HG02938 (cell line): ENCODE measurements around the gene CHRM4.

Experiments
- ATAC-seq: cut with Tn5 transposase; IDR thresholded peaks from one replicate; pipeline ENCODE4 v1.9.1; 2021; ENCODE audit warnings: mild to moderate bottlenecking, moderate library complexity; ENCODE audit not compliant: unreplicated experiment

The CHRM4 gene

DNA sequence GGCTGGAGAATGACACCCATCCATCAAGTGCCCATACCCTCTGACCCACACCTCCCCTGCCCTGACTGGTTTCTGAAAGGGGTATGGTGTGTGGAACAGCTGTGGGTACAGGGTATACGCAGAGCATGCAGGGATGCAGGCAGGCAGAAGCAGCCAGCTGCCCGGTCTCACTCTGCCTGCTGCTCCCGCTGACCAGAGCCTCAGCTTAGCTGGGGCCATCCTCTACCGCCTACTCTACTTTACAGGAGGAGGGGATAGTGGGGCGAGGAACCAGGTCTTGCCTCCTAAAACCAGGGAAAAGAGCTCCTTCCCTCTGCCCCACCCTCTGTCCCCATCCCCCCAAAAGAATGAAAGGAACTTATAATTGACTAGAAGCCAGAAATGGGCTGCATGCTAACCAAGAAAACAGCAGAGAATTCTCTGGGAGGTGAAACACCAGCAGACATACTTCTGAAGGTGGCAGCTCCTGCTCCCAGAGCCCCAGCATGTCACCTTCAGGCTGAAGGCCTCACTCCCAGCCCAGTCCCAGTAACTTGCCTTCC is 13.0 kb upstream of the CHRM4 start:
- no peak for ATAC-seq

DNA sequence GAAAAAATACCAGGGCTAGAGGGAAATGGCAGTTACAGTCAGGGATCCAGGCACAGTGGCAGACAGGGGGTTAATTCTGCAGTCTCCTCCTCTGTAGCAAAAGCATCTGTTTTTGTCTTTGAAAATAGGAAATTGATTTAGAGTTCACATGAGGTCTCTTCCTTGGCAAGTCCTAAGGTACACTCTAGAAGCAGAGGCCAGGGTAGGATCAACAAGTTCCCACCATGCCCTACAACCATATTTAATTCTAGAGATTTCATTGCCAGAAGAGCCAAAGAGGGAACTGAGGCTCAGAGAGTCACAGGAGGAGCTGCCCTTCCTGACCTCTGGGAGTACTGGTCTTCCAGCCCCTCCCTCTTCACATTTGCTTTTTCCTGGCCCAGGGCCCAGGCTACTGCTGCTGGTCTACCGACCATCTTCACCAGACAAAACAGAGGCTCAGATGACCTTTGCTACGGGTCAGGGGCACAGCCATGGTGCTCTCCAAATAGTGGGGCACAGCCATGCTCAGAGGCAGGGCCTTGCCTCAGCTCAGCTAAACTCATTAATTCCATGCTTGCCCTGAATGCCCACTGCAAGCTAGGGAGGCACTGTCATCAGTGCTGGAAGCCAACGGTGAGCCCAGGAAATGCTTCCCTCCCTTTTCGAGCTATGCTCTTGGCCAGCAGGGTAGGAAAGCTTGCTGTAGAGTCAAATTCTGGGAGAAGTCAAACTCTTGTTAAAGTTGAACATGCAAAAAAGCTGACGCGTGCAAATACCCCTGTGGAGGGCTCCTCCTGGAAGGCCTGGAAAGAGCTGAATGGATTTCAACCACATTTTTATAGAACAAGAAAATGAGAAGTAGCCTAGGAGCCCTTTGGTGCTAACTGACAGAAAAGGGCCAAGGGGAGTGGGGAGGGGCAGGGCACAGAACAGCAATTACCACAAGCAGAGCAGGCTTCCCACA is 11.7 kb upstream of the CHRM4 start:
- ATAC-seq: no peak

DNA sequence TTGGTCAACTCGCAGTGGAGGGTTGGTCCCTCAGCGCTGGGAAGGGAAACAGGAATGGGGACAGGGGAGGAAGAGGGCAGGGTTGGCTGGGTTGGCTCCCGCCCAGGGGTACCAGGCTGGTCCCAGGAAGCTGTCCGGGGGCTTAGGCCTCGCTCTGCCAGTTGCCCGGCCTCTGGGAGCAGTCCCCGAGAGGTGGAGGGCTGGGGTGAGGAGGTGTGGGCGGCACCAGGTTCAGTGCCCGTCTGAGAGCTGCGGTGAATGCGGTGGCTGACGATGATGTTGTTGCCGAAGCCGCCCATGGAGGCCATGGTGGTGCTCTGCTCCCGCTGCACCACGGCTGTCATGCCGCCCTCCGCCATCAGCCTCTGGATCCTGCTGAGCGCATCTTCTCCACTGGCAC is 6.0 kb upstream of the CHRM4 start:
- no peak for ATAC-seq

DNA sequence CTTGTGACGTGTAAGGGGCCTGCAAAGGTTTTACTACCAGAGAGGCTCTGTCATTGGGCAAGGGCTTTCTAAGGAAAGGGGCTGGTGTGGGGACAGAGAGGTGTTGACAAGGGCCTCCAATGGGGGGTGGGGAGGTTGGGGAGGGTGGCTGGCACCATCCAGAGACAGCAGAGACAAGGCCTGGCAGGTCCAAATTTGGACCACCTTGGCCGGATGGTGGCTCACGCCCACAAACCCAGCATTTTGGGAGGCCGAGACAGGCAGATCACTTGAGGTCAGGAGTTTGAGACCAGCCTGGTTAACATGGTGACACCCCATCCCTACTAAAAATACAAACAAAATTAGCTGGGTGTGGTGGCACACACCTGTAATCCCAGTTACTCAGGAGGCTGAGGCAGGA is 2.2 kb upstream of the CHRM4 start:
- no peak for ATAC-seq

DNA sequence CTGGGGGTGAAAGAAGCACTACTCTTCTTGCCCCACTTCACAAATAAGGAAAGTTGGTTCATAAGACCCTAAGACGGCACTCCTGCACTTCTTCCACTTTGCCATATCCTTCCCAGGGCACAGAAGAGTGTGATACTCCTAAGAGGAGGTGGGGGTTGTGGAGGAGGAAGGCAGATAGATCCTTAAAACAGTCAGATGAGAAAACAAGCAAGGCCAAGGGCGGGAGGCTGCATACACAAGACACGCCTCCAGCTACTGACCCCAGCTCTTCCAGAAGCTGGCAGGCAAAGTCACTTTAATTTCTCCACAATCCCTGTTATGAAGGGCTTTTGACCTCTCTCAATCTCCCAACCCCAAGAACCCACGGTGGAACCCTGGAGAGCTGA is 1.6 kb upstream of the CHRM4 start:
- ATAC-seq: no peak

DNA sequence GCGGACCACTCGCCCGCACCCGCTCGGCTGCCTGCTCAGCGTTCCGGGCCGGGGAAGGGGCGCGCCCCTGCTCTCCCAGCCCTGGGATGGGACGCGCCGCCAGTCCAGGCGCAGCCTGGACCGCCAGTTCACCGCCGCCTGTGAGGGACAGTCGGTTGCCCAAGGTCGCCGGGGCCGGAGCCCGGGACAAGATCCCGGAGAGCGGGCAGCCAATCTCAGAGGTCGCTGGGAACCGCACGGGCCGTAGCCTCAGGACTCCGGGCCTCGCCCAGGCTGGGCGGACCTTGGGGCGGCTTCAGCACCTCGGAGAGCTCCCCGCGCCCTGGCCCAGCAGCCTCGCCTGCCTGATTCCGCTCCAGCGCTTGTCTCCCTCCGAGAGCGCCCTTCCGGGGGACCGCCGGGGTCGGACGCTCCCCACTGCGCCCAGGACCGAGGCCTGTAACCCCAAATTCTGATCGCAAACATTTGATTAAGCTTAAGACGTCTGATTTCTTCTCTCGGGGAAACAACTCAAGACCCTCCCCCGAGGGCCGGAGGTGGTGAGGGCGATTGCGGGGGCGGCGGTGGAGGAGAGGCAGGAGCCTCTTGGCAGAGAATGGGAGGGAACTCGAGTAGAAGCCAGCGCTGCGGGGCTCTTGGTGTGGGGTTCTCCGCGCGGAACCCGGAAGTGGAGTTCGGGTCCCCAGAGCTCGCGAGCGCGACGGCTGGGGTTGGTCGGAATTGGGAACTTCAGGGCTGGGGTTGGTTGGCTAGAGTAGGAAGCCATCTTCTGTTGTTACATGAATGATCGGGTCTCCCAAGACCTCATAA is 1.1 kb upstream of the CHRM4 start:
- peak; percentile 53 for ATAC-seq

DNA sequence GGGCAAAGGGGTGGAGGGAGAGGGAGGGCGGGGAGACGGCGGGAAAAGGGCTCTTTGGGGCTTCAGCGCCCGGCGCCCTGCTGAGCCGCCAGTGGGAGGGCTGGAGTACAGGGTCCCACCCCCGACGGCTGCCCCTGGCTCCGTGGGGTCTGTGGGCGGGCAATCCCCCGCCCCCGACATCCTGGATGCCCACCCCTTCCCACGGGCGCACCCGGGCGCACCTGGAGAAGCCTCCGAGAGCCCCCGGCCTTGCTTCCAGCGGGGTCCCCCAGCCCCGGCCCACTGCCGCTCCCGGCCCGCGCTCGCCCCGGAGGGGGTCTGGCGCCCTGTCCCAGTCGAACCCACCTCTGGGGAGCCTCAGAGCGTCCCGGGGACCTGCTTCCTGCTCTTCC is 394 bp downstream of the CHRM4 start:
- ATAC-seq: no peak

DNA sequence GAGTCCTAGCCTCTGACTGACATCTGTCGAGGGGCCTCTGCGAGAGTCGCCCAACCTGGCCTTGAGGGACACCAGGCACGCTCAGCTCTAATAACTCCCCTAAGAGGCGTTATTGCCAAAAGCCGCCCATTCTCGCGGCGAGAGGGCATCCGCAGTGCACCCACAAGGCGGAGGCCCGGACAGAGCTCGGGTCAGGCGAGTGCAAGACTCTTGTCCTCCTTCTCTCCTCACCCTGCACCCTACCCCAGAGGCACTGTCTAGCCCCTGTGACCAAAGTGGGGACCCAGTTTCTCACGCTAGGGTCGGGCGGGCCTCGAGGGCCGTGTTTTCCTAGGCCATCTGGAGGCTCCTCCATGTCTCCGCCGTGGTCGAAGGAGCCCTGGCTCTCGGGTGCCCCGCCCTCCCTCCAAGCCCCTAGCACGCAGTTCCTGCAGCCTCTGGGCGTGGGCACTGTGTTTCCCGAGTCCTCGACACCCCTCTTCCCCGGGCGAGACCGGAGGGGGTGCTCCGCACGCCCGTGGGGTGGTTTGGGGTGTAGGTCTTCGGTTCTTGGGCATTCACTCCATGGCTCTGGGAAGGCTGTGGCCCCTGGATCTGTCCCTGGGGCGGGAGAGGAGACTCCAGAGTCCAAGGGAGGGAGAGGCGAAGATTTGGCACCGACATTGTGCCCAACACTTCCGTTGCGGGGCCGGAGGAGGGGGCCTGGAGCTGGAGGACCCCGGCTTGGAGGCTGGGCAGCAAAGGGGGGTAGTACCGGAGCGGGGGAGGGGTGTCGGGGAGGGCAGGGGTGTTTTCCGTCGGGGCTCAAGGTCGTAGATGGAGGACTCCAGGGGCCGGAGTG is 1.0 kb downstream of the CHRM4 start:
- ATAC-seq: no peak

DNA sequence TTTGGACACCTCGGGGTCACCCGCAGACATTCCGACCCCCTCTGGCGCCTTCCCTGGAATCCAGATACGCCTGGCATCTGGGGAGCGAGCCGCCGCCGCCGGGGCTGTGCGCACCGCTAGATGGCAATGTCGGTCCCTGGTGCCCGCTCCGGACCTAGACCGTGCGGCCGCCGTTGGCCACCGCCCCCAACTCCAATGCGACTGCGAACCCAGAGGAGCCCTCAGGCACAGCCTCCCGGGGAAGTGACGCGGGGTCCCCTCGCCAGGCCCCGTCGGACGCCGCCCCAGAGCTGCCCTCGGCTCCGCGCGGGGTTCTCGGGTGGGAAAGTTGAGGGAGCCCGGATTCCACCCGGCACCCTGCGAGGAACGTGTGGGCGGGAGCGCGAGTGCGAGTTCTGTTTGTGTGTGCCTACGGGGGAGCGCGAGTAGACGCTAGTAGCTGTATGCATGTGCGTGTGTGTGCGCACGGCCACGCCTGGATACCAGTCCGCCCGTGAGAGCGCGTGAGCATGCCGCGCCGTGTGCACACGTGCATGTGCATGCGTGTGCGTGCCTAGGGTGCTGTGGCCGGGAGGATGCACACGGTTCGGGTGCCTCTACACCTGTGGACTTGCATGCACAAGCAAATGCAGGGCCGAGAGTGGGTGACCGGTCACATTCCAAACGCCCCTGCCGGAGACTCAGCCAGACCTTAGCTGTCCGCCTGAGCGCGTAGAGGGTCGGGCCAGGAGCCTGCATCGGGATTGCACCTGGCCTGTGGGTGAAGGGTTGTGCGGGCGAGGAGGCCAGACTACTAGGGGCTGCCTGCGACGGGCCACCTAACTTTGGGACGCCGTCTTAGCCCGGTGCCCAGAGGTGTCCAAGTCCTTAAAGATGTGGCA is 1.9 kb downstream of the CHRM4 start:
- ATAC-seq: no peak

DNA sequence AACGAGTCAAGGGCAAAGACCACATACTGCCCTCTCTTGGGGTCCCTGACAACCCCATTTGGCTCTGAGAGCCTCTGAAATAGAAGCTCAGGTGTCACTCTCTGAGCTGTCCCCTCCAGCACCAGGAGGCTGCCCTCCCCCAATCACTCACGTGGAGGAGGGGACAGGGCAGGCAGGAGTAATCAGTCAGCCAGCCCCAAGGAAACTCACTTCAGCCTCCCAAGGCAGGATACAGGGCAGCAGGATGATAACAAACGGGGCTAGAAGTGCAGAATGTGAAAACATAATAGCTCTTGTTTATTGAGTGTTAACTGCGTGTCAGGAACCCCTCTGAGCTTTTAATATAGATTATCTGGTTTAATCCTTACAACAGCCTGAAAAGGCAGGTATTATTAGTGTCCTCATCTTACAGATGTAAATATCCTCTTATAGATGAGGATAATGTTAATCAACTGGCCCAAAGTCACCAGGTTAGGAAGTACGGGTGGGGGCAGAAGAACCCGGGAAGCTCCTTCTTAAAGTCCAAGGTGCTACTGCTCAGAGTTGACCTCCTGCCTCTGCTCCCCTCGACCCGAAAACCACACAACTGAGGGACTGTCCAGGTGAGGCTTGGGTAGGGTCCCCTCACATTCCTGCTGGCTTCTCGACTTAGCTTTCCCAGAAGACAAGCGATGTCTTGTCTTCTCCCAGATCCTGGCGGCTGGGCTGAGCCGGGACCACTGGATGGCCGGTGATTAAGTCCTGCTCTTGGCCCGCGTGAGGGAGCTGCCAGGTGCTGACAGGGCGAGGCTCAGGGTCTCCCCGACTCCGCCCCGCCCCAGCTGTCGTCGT is 2.7 kb downstream of the CHRM4 start:
- no peak for ATAC-seq

DNA sequence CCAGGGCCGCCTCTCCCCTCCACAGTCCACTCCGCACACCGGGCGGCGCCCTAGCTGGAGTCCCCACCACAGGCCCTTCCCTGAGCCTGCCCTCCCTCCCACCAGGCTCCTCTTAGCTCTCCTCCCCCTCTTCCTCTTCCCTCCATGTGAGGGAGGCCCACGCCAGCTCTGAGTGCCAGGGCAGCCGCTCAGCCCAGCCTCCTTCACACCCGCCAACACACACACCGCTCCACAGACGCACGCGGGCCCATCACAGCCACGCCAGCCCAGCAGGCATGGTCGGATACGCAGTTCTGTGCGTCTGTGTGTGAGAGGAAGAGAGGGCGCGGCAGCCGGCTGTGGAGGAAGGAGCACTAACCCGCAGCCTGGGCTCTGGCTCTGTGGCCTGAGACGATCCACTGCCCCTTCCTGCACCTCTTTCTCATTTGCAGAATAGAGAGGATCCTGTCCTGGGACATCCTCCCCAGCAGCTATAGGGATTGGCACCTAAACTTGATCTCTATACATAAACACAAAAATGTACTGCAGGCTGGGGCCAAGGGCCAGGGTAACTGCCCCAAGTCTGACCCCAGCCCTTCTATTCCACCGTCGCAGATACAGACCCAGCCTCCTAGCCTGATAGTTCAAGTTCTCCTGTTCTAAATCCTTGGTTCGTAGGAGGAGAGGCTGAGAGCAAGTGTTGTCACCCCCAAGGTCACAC is 3.5 kb downstream of the CHRM4 start:
- no peak for ATAC-seq

DNA sequence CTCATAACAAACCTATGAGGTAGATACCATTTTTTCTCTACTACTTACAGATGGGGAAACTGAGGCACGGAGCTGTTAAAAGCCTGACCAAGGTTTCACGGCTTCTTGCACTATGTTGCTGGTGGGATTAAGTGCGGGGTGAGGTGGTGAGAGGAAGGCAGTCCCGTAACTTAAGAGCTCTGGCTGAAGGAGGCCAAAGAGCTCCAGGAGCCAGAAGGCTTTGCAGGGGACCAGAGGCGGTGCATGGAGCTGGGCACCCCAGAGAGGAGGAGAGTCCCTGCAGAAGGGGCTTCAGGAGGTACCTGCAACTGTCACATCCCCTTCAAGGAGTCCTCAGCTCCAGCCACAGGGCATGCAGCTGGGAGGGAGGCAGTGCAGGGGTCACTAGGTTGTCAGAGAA is 4.1 kb downstream of the CHRM4 start:
- ATAC-seq: no peak

DNA sequence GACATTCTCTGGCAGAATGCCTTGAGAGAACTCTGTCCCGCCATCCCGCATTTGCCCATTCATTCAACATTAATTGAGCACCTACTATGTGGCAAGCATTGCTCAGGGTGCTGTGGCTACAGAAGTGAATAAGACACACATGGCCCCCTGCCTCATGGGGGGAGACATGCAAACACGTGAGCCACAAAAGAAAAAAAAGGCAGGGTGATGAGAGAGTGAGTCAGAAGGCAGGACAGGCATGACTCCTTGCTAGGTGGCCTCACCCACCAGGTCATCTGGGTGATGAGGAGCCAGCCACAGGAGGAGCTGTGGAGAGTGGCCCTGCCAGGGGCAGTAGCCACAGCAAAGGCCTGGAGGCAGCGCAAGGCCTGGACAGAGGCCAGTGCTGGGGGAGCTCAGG is 4.9 kb downstream of the CHRM4 start:
- ATAC-seq: no peak

DNA sequence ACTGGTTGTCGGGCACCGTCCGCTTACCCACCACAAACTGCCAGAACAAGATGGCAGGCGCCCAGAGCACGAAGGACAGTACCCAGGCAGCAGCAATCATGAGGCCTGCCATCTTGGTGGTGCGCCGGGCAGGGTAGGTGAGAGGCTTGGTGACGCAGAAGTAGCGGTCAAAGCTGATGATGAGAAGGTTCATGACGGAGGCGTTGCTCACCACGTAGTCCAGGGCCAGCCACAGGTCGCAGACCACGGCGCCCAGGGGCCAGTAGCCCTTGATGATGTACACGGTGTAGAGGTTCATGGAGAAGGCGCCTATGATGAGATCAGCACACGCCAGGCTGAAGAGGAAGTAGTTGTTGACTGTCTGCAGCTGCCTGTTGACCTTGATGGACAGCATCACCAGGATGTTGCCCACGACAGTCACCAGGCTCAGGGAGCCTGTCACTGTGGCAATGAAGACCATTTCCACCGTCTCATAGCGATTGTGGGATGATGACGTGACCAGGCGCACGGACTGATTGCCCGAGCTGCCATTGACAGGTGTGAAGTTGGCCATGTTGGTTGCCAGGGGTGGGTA is 5.5 kb downstream of the CHRM4 start:
- no peak for ATAC-seq

DNA sequence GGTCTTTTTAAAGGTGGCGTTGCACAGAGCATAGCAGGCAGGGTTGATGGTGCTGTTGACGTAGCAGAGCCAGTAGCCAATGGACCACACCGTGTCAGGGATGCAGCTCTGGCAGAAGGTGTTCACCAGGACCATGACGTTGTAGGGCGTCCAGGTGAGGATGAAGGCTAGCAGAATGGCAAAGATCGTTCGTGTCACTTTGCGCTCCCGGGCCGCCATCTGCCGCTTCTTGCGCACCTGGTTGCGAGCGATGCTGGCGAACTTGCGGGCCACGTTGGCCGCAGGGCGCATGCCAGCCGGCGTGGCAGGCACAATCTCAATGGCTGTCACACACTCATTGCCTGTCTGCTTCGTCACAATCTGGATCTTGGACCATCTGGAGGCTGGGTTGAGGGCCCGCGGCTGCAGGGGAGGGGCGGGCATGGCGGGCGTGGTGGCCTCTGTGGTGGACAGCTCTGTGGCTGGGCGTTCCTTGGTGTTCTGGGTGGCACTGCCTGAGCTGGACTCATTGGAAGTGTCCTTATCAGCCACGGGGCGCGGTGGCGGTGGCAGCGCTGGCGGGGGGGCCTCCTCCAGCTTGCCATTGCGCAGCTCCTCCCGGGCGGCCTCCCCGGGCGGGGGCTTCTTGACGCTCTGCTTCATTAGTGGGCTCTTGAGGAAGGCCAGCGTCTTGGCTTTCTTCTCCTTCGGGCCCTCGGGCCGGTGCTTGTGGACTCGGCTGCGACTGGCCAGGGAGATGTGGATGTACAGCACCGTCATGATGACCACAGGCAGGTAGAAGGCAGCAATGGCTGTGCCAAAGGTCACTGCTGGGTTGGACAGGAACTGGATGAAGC is 6.2 kb downstream of the CHRM4 start:
- no peak for ATAC-seq

DNA sequence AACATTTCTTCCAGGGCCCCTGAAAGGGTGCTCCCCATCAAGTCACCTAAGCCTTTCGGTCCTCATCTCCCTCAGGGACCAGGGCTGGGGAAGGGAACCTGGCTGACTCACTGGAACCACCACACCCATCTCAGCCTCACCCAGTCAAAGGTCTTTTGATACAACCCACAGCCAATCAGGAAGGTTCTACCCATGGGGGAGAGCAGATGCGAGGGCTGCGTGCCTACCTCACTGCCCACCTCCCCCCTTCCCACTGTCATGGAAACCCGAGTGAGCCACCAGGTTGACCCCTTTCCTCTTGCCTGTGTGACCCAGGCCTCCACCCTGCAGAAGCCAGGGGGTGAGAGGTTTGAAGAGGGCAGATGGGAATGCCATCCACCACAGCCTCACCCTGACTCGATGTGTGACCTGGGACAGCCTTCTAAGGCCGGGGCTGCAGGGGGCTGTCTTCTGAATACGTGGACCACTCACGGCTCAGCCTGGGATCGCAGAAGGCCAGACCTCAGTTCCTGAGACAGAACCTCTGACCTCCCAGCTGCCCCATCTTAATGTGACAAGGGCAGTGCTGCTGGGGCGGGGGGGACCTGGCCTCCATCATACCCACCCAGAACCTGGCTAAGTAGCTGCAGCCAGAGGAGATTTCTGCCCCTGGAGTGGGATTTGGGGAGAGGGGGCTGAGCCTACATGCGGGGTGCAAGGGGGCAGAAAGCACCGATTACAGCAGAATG is 7.4 kb downstream of the CHRM4 start:
- no peak for ATAC-seq

DNA sequence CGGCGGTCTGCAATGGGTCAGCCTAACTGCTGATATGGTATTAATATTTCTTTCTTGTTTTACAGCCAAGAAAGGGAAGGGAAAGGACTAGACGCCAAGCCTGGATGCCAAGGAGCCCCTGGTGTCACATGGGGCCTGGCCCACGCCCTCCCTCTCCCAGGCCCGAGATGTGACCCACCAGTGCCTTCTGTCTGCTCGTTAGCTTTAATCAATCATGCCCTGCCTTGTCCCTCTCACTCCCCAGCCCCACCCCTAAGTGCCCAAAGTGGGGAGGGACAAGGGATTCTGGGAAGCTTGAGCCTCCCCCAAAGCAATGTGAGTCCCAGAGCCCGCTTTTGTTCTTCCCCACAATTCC is 8.2 kb downstream of the CHRM4 start:
- ATAC-seq: no peak
